C4-2B (cell line): ENCODE measurements around the gene BTBD19.

Experiments
- ZFX ChIP-seq: fragments of 450-650 bp; IDR thresholded peaks from 2 replicates; pipeline ENCODE4 v1.6.1; 2017
- TF ChIP-seq, protein P1 (sequence below): fragments of 450-650 bp; conservative IDR thresholded peaks from 2 replicates; pipeline ENCODE4 v1.5.1; 2017; ENCODE audit warnings: mild to moderate bottlenecking

DNA sequence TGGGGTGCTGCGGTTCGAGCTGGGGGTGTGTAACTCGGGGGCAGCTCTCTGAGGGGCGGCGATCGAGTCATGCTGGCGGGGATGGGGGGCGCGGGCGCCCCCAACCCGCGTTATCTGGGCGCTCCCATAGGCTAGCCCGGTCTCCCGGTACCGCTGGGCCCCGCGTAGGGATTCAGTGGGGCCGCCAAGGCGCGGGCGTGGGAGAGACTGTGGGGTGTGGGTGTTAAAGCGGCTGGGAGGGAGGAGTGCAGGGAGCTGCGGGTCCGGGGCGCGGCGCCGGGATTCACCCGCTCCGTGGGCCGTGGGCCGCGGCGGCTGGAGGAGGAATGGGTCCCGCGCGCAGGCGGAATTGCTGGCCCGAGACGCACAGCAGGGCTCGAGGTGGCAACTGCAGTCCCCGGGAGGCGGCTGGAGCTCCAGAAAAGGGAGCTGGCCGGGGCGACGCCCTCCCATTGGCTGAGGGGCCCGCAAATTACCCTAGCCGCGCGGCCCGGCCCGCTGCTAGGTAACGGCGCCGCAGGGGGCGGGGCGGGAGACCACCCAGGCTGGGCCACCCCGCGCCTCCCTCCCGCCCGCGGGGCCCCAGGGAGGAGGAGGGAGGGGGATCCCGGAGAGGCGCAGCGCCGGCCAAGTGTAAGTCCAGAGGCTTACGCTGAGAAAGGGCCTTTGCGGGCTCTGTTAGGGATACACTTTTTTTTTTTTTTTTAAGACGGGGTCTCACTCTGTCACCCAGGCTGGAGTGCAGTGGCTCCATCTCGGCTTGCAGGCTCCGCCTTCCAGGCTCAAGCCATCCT lies 34.7 kb downstream of the BTBD19 start, which contains the start of gene PTCH2:
- TF ChIP-seq, protein P1, sequence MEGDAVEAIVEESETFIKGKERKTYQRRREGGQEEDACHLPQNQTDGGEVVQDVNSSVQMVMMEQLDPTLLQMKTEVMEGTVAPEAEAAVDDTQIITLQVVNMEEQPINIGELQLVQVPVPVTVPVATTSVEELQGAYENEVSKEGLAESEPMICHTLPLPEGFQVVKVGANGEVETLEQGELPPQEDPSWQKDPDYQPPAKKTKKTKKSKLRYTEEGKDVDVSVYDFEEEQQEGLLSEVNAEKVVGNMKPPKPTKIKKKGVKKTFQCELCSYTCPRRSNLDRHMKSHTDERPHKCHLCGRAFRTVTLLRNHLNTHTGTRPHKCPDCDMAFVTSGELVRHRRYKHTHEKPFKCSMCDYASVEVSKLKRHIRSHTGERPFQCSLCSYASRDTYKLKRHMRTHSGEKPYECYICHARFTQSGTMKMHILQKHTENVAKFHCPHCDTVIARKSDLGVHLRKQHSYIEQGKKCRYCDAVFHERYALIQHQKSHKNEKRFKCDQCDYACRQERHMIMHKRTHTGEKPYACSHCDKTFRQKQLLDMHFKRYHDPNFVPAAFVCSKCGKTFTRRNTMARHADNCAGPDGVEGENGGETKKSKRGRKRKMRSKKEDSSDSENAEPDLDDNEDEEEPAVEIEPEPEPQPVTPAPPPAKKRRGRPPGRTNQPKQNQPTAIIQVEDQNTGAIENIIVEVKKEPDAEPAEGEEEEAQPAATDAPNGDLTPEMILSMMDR: no peak
- TF ChIP-seq ZFX: no peak
